Stimulated activated CD4-positive, alpha-beta T cell treated with anti-CD3 and anti-CD28 coated beads, Interleukin-2, amount 100 ng/mL, for 24 hours (primary cell): ENCODE results near the gene GADL1.

Source experiments
- DNase-seq, 2 donors: peaks; one replicate each; pipeline ENCODE4 v3.0.0-alpha.2; 2020

GADL1 gene

DNA sequence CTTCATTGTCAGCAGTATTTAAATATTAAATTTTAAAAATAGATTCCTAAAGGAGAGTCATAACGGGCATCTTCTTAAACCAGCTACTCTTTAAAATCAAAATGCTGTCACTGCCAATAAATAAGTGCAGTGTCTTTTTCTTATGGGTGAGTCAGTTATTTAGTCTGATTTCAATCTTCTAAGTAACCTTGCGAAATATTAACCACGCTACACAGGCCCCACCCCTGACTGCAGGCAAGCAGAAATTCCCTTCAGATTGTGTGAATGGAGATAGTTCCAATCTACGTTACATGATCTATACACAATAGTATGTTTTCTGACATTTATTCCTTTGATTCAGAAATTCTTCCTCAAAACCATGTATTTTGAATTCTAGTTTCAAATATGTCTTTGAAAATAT, 141.5 kb downstream of the GADL1 start:
- no peak for DNase-seq

DNA sequence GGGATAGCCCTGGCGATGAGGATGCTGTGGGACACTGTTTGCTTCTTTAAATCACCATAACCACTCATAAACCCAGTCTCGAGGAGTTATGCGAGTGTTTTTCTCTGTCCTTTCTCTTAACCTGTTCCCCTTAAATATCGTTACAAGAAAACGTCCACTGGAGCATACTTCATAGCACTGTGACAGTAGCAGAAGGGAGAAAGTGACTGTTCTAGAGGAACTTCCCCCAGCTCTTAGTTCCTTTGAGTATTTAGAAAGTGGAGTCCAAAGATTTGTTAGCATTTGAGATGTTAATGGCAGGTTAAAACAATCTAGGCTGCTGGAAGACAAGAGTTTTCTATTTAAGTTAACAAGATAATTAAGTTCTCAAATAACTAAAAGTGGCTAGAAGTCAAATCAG, 142.0 kb downstream of the GADL1 start:
- DNase-seq, result no peak

DNA sequence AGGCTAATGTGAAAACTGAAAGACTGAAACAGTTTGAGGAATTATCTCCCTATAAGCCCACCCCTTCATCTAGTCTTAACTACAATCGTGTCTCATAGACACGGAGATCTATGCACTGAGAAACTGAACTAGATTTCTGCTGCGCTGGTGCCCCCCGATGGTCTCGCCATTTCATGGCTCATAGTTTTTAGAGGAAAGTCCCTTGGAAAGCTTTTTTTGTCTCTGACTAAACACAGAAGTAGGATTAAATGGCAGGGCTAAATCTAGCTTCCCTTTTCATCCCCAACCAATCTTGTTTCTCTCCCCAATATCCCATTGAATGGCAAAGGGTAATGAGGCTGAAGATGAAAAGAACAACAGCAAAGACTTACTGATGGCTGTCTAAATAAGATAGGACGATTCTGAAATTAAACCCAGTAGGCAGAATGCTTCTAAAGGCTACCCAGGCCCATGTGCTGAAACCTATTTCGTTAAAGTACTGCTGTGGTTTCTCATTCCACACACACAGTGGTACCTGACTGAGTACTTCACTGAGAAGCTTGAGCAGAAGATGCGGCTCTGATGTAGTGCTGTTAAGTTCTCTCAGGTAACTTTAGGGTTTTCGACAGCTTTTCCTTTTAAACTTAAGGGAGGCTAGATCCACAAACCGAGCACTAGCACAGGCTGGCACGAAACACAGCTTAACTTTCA, 142.7 kb downstream of the GADL1 start:
- DNase-seq, result peak; percentile 66 to 68

DNA sequence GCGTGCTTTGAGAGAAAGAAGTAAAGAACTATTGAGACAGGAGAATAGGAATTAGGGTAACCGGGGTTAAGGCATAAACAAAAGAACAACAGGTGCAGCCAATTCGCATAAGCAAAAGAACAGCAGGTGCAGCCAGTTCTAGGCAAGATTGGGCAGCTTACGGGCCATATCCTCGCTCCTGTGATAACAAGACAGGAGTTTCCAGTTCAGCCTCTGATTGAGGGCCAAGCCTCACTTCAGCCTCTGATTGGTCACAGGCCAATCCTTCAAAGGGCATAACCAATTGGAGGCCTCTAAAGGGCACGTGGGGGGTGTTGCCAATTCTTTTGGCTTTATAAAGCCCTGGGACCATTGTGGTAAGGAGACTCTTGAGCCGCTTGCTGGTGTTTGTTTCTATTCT, 143.5 kb downstream of the GADL1 start:
- no peak for DNase-seq

DNA sequence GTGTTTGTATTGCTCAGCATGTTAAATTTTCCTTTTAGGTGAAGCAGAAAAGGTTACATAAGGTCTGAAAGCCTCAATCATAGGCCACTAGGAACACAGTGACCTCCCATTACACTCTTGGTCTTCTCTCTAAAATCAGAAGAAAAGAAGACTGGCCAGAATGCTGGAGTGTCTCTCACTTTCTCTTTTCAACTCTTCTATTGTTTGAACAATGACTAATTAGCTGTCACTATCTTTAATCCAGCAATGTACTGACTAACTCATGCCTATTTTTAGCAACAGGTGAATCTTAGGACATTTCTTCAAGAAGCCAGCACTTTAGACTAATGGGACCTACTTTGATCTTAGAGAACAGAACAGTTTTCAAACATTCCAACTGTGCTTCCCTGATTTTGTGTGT, 145.2 kb downstream of the GADL1 start:
- DNase-seq, result no peak

DNA sequence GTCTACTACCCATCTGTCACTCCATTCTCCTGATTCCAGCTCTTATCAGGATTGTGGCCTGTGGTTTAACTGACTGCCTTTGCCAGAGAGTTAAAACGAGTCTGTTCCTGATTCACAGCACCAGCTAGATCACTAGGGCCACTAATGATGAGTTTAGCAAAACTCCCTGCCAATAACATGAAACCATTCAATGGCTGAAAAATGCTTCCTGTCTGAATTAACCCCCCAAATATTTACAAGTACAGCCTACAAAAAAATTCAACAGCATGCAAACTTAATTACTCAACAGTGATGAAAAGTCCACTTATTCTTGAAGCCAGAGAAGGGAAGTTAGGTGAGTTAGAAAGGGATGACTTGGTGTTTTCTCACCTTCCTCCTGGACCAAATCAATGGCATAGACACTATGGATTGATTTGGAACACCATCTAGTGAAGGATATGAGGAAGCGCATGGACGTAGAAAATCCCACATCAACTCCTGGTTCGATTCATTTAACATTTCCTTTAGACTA, 146.6 kb downstream of the GADL1 start:
- DNase-seq, result no peak

DNA sequence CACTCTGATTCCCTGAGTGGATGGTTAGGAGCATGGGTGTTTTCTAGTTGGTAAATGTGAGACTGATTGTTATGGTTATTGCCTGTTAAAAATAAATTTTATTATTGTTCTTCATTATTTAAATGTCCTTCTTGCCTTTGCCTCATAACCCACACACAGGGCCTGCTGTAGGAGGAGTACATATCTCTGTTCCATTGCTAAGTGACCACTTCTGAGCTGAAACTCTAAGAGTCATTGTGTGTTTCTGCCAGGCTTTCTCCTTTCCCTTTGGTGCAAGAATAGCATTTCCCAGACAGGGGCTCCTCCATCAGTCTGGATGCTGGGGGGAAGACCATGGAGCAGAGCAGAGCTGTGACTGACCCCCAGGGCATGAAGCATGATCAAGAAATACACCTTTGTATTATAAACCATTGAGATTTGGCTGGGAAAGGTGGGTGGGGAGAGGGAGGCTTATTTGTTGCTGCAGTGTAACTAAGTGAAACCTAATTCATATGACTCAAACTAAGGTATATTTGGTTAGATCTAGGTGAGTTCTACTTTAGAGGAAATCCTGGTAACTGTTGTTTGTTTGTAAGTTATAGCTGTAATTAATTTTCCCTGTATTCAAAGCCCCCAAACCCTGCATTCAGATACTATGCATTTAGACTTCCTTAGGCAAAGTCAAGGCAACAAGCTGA, 150.7 kb downstream of the GADL1 start:
- no peak for DNase-seq

DNA sequence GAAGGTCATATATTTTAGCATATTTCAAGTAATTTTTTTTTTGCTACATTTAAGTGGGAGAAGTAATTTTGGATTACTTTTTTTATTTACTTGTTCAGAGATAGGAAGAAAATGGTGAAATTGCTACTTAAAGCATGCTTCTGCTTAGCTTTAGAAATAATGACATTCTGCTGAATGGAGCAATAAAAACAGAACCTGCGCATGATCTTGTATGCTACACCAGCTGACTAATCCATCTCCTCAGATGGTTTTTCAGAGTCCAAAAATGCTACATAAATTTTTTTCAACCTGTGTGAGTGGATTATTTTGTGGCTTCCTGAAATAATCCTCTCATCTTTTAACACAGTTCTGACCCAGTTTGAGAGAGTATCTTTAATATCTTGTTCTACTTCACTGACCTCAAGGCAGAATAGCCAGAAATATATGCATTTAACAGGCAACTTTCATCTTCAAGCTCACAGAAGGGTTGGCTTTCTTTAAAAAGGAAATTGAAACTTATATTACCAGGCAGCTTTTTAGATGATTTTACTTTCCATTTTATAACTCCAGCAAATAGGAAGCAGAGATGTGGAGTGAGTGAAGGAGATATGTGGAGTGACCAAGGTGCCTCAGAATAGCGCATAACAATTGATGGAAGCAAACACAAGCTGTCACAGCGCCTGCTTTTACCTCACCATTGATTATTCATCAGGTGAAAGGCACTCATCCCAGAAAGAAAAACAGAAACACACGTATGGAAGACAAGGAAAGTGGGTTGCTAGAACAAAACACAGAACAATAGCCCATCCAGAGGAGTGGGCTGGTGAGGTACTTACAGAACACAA, 151.5 kb downstream of the GADL1 start:
- no peak for DNase-seq

DNA sequence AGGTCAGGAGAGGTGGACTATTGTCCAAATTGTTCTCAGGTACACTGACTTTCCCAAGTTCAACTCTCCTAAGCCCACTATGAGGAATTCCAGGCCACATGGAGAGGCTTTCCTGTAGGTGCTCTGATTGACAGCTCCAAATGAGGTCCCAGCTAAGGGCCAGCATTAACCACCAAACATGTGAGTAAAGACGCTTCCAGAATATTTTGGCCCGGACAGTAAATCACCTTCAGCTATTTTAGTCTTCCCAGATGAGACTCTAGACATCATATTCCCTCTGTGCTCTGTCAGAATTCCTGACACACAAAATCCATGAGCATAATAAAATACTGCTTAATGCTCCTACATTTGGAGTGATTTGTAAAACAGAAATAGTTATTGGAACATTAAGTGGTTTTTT, 152.6 kb downstream of the GADL1 start:
- DNase-seq, result no peak

DNA sequence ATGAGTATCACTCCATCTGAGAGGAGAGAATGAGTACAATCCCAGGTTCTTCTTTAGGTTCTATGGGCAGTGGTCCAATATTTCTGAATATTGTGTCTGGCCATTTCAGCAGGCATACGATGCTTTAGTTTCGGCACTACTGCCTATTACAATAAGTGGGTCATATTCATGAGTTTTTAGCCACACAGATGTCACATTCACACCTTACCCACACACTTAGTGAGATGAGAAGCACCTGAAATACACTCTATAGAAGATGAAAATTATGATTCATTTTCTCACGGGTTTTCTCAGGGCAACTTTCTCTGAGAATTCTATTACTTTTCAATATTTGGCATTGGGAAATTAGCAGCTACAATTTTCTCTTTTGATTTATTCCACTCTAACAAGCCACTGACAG, 155.9 kb downstream of the GADL1 start:
- DNase-seq, result no peak

DNA sequence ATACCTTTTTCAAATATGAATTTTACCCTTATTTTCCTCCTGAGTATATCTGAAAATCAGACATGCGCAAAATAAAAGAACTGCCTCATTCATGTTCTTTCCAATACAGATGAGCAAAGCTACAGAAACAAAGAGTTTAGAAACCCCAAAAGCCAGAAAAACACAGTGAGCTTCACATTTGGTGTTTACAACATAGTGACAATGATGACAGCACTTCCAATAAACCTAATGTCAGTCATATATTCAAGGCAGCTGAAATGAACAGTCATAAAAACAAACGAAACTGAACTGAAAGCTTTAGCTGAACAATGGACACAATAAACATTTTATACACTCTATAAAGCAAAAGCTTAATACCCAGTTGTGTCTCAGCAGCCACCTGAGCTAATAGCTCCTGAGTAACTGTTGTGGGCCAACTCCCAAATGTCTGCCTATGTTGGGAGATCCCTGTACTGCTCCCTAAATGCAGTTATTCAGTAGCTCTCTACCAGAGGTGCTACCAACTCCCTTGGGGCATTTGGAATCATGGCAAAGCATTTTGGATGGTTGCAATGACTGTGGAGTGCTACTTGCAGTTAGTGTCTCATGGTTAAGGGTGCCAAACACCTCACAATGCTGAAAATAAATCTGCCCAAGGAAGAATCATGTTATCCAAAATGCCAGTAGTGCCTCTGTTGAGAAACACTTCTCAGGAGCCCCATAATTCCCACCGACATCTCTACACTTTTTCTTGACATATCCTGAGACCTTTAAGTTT, 156.5 kb downstream of the GADL1 start:
- no peak for DNase-seq

DNA sequence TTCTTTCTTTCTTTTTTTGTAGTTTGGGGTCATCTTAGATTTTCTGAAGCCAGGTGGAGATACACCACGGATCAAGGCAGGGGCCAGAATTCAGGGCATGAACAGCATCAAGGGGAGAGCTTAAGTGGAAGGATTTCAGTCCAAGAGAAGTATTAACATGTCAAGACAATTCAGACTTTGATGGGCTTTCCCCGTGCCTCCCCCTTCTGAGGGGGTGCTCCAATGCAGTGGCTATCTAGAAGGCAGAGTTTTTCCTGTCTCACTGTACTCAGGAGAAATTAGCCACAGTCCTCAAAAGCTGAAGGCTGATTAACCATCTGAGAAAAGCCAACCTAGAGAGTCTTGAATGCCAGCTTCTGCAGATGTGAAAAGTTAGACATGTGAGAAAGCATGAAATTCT, 160.8 kb downstream of the GADL1 start:
- no peak for DNase-seq

DNA sequence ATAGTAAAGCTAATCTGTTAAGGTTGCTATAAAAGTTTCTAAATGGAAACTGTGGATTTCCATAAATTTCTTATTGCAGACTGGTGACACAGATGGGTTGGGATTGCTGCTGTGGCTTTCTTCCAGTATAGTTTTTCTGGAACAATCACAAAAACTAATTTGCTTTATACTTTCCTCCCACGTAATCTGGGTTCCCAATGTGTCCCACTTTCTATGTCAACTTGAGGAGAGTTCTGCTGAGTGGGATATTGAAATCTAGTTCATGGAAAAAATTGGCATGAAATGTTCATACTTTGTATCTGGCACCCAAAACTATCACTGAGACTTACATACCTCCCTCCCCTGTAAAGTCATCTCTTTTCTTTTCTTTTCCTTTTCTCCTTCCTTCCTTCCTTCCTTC, 161.3 kb downstream of the GADL1 start:
- DNase-seq, result no peak

DNA sequence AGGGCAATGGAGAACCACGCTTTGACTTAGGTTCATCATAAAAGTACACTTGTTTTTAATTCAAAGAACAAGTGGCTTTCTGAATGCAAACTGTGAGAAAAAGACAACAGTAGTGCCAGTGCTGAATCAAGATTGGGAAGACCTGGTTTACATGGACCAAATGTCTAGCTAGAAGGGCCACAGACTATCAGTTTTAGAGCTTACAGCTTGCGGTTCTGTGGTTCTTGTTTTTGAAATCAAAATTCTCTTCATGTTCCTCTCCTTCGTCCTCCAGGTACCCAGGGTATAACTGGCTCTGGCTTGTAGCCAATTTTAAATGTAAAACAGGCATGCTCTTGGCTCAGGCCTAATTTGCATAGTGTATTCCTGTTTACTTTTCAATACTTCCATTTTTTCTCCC, 163.5 kb downstream of the GADL1 start:
- no peak for DNase-seq

DNA sequence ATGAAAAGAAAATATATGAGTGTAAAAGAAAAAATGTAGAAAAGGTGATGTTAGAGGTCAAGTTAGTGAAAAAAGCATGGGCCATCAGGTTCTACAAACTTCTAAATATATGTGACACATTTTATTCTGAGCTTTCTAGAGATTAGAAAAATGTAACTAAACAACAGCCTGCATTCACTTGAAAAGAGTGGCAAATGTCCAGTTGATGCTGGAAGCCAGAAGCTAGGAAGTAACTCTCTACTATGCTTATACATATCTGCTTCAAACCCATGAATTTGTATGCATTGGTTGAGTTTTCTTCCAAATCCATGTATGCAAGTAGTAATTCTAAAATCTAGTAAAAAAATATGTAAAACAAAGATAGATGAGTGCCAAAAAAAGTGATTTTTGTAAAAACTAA, 164.5 kb downstream of the GADL1 start:
- no peak for DNase-seq

DNA sequence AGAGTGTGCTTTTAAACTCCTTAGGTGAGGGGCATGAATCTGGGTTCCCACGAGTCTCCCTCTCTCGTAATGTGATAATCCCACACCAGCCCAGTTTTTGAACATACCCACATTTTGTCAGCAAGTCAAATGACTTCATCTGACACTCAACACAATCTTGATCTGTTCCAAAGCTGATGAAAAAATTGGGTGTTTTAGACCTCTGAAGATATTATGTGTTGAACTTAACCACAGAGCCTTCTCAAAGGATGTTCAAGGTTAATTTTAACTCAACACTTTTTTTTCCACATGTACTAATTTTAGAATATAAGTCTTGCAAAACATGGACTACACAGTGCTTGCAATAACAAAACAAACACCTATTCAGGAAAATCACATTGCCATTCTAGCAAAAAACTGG, 164.9 kb downstream of the GADL1 start:
- no peak for DNase-seq

DNA sequence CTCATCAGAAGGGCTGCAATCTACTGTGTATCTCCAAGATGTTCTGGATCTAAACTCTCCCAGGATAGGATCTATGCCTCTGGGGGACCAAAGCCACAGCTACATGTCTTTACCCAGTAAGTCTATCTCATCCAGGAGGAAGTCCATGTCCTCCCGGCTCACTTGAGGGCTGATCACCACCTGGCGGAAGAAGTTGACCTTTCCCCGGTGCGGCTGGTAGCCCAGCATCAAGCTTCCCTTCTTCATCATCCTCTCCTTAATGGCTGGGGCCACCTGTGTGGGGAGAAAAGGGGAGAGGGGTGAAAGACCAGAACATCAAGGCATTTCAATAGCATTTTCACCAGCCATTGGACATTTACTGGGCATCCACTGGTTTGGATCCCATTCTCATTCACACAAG, 166.3 kb downstream of the GADL1 start:
- DNase-seq, result no peak

DNA sequence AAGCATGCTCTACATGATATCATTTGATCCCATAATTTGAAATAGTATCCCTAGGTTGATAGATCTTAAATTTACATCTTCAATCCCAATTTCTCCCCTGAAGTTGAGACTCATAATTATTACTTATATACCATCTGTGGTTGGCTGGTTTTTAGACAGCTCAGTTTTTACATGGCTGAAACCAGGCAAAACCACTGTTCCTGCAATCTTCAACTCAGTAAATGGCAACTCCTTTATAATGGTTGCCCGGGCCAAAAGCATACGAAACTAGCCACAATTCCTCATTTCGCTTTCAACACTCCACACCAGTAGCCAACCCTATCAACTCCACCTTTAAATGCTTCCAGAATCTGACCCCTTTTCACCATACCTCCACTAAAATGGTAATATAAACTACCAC, 169.6 kb downstream of the GADL1 start:
- no peak for DNase-seq

DNA sequence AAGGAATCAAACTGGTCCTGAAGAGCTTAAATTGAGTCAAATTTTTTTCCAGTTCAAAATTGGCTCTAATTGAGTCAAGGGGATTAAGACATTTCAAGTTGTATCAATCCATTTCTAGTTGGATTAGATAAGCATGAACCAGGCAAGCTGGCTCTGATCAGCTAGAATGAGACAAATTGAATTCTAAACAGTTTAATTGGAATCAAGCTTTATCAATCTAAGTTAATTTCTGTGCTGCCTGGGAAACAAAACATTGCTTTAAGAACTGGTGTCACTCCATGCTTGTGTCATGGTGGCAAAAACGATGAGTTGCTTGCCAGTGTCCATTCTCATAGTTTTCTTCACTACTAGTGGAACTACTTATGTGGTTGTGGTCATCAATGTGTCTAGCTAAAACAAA, 171.2 kb downstream of the GADL1 start:
- no peak for DNase-seq

DNA sequence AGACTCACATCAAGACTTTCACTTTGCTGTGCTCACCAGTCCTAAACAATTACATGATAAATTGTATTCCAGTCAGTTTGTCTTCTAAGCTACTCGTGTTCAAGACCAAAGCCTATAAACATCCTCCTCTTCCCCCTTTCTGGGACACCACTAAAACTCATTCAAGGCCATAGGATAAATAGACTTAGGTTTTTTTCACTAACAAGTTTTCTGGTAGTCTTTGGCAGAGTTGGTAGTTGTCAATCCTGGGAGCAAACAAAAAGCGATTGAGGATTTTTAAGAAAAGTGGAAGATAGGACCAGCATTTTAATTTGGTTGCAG, 173.2 kb downstream of the GADL1 start:
- DNase-seq, result no peak

DNA sequence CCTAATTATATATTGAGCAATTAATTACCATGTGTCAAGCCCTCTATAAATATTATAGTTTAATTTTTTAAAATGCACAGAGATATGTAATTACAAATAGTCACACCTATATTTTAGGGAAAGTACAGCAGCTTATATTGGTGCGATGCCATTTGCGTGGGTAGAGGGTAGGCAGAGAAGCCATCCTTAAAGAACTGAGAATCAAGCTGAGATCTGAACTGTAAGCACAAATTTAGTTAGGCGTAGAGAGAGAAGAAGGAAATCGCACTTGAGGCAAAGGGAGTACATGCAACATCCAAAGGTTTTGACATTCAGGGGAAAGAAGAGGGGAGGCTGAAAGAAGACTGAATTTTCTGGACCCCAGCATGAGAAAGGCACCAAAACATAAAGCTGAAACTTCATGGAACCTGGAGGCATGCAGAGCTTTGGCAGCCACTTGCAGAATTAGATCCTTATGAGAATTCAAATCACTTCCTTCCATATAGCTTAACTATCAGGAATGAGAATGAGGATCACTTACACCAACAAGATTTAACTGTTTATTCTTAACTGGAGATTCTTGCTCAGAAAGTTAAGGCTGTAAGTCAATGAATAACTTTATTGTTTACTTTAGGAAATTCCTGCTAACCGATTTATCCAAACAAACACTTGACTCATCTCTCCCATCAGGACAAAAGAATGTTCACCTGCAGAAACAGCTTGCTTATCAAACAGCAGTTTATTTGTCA, 173.7 kb downstream of the GADL1 start:
- DNase-seq, result no peak

DNA sequence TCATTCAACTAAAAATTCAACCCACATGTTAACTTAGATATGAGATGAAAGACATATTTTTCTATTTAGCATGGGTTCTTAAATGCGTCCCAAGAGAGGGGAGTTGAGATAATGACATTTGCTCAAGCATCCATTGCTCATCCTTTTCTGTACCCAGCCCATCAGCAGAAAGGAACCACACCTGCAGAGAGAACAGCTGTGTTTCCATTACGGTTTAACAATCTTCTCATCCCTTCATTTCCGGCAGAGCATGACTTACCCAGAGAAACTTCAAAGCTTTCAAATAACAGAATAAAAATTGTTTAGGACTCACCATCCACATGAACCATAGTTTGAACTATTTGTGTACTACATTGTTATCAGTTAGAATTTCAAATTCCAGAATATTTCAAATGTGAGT, 174.9 kb downstream of the GADL1 start:
- no peak for DNase-seq
